ENCODE measurements around the gene KLK5.

DNA sequence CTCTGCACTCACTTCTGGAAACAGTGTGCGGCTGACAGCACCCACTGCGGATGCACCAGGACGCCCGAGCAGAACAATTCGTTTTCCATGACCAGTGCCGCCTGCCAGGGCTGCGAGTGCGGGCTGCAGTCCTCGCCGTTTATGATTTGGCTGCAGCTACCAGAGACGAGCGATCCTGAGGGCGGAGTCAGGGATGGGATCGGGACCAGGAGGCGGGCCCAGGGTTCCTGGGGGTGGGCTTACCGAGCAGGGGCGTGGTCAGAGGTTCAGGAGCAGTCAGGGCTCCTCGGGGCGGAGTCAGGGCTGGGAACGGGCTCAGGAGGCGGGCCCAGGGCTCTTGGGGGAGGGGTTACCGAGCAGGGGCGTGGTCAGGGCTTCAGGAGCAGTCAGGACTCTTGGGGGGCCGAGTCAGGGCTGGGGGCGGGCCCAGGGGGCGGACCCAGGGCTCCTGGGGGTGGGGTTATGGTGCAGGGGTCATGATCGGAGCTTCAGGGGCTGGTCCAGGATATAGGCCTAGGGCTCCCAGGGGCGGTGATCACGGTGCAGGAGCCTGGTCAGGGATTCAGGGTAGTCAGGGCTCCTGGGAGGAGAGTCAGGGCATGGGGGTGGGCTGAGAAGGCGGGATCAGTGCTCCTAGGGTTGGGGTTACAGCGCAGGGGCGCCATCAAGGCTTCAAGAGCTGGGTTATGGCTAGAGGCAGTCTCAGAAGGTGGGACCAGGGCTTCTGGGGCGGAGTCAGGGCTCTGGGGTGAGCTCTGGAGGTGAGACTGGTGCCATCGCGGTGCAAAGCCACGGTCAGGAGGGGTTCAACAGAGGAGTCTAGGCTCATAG is 43.4 kb downstream of the KLK5 start:
- TF ChIP-seq, protein P1, sequence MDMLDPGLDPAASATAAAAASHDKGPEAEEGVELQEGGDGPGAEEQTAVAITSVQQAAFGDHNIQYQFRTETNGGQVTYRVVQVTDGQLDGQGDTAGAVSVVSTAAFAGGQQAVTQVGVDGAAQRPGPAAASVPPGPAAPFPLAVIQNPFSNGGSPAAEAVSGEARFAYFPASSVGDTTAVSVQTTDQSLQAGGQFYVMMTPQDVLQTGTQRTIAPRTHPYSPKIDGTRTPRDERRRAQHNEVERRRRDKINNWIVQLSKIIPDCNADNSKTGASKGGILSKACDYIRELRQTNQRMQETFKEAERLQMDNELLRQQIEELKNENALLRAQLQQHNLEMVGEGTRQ (CRISPR knock-in tag; IDR thresholded peaks at IDR 0.05), result no peak
- TF ChIP-seq NFYB (CRISPR knock-in tag; conservative IDR thresholded peaks at IDR 0.05; ENCODE audit: low read depth) (no peak), CREB1 (CRISPR knock-in tag; IDR thresholded peaks at IDR 0.05) (no peak), ATF6 (CRISPR knock-in tag; IDR thresholded peaks at IDR 0.05) (no peak), NR2C2 (CRISPR knock-in tag; IDR thresholded peaks at IDR 0.05) (no peak), SP1 (CRISPR knock-in tag; conservative IDR thresholded peaks at IDR 0.05) (peak; percentile 19; the same call in 1 of the 2 replicates), NR3C1 (CRISPR knock-in tag; conservative IDR thresholded peaks at IDR 0.05; ENCODE audit: low read depth) (no peak), SMAD3 (CRISPR knock-in tag; IDR thresholded peaks at IDR 0.05; ENCODE audit: borderline replicate concordance) (no peak), RELA (CRISPR knock-in tag; IDR thresholded peaks at IDR 0.05; ENCODE audit: borderline replicate concordance) (no peak), STAT6 (CRISPR knock-in tag; conservative IDR thresholded peaks at IDR 0.05; ENCODE audit: low read depth) (no peak)
- TF ChIP-seq, protein P2, sequence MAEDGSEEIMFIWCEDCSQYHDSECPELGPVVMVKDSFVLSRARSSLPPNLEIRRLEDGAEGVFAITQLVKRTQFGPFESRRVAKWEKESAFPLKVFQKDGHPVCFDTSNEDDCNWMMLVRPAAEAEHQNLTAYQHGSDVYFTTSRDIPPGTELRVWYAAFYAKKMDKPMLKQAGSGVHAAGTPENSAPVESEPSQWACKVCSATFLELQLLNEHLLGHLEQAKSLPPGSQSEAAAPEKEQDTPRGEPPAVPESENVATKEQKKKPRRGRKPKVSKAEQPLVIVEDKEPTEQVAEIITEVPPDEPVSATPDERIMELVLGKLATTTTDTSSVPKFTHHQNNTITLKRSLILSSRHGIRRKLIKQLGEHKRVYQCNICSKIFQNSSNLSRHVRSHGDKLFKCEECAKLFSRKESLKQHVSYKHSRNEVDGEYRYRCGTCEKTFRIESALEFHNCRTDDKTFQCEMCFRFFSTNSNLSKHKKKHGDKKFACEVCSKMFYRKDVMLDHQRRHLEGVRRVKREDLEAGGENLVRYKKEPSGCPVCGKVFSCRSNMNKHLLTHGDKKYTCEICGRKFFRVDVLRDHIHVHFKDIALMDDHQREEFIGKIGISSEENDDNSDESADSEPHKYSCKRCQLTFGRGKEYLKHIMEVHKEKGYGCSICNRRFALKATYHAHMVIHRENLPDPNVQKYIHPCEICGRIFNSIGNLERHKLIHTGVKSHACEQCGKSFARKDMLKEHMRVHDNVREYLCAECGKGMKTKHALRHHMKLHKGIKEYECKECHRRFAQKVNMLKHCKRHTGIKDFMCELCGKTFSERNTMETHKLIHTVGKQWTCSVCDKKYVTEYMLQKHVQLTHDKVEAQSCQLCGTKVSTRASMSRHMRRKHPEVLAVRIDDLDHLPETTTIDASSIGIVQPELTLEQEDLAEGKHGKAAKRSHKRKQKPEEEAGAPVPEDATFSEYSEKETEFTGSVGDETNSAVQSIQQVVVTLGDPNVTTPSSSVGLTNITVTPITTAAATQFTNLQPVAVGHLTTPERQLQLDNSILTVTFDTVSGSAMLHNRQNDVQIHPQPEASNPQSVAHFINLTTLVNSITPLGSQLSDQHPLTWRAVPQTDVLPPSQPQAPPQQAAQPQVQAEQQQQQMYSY (CRISPR knock-in tag; IDR thresholded peaks at IDR 0.05), result no peak
- TF ChIP-seq, protein P3, sequence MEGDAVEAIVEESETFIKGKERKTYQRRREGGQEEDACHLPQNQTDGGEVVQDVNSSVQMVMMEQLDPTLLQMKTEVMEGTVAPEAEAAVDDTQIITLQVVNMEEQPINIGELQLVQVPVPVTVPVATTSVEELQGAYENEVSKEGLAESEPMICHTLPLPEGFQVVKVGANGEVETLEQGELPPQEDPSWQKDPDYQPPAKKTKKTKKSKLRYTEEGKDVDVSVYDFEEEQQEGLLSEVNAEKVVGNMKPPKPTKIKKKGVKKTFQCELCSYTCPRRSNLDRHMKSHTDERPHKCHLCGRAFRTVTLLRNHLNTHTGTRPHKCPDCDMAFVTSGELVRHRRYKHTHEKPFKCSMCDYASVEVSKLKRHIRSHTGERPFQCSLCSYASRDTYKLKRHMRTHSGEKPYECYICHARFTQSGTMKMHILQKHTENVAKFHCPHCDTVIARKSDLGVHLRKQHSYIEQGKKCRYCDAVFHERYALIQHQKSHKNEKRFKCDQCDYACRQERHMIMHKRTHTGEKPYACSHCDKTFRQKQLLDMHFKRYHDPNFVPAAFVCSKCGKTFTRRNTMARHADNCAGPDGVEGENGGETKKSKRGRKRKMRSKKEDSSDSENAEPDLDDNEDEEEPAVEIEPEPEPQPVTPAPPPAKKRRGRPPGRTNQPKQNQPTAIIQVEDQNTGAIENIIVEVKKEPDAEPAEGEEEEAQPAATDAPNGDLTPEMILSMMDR (IDR thresholded peaks at IDR 0.05), result no peak
- TF ChIP-seq, protein P4, sequence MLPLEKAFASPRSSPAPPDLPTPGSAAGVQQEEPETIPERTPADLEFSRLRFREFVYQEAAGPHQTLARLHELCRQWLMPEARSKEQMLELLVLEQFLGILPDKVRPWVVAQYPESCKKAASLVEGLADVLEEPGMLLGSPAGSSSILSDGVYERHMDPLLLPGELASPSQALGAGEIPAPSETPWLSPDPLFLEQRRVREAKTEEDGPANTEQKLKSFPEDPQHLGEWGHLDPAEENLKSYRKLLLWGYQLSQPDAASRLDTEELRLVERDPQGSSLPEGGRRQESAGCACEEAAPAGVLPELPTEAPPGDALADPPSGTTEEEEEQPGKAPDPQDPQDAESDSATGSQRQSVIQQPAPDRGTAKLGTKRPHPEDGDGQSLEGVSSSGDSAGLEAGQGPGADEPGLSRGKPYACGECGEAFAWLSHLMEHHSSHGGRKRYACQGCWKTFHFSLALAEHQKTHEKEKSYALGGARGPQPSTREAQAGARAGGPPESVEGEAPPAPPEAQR (CRISPR knock-in tag; IDR thresholded peaks at IDR 0.05), result no peak
- TF ChIP-seq, protein P5, sequence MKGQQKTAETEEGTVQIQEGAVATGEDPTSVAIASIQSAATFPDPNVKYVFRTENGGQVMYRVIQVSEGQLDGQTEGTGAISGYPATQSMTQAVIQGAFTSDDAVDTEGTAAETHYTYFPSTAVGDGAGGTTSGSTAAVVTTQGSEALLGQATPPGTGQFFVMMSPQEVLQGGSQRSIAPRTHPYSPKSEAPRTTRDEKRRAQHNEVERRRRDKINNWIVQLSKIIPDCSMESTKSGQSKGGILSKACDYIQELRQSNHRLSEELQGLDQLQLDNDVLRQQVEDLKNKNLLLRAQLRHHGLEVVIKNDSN (CRISPR knock-in tag; IDR thresholded peaks at IDR 0.05), result no peak
